H1 (cell line): ENCODE data around the gene ZNF592. TPM values are rescaled to one million over a fixed set of nuclear protein-coding genes. Genes with fewer than 3 reads are reported as not detected.

Experiments
- CTCF ChIA-PET: fragments of 300-600 bp; sonication (Branson Sonifier 250); formaldehyde crosslinking; loops from one replicate; lab custom pipeline; 2021; ENCODE audit not compliant: partially characterized antibody; lab: Charles Lee
- POLR2A ChIA-PET: fragments of 300-600 bp; sonication (Branson Sonifier 250); formaldehyde crosslinking; loops from one replicate; lab custom pipeline; 2021; ENCODE audit warnings: inconsistent platforms; ENCODE audit not compliant: partially characterized antibody; lab: Charles Lee
- DNase-seq, 2 experiments: peaks; one replicate each; pipeline versions ENCODE4 v3.0.0 to v3.0.0-alpha.2; 2010 to 2022; ENCODE audit warnings: low spot score in 2 of 2, low read depth in 1 of 2, mixed read lengths in 1 of 2
- FAIRE-seq: peaks from 2 replicates; lab custom pipeline; 2011; peaks lifted over from hg19 to GRCh38; lab: Jason Lieb, UNC
- H2AFZ ChIP-seq: 2 replicates; pipeline ENCODE4 v1.8.1; 2012; ENCODE audit warnings: low read length, inconsistent platforms
- H2AK5ac ChIP-seq: 2 replicates; pipeline ENCODE4 v1.6.1; 2013; ENCODE audit warnings: low read depth, low read length
- H2BK120ac ChIP-seq: replicated peaks from 2 replicates; pipeline ENCODE3; 2013; ENCODE audit warnings: low read depth, low read length, inconsistent platforms
- H2BK12ac ChIP-seq: 2 replicates; pipeline ENCODE4 v1.6.1; 2013; ENCODE audit warnings: low read depth, low read length
- H2BK15ac ChIP-seq: 2 replicates; pipeline ENCODE4 v1.6.1; 2013; ENCODE audit warnings: low read length
- H2BK20ac ChIP-seq: 2 replicates; pipeline ENCODE4 v1.6.1; 2013; ENCODE audit warnings: low read length
- H2BK5ac ChIP-seq: 2 replicates; pipeline ENCODE4 v1.6.1; 2013; ENCODE audit warnings: low read depth, low read length
- H3K14ac ChIP-seq: 2 replicates; pipeline ENCODE4 v1.6.1; 2013; ENCODE audit warnings: inconsistent platforms; ENCODE audit not compliant: insufficient read length
- H3K18ac ChIP-seq: 2 replicates; pipeline ENCODE4 v1.6.1; 2013; ENCODE audit warnings: low read length; ENCODE audit errors: extremely low read depth
- H3K23ac ChIP-seq: 2 replicates; pipeline ENCODE4 v1.6.1; 2013; ENCODE audit warnings: inconsistent platforms; ENCODE audit not compliant: insufficient read length
- H3K23me2 ChIP-seq: 2 replicates; pipeline ENCODE4 v1.6.1; 2013; ENCODE audit warnings: low read depth, low read length
- H3K27ac ChIP-seq: 2 replicates; pipeline ENCODE4 v1.6.1; 2011; ENCODE audit warnings: low read depth, low read length, inconsistent platforms
- H3K27me3 ChIP-seq, 4 experiments: replicated peaks in 1 of 4; 1 replicate in 1 of 4; 2 replicates in 3 of 4; pipeline versions ENCODE4 v1.6.1 to v1.8.1; 2011 to 2013; ENCODE audit warnings: low read length in 3 of 4, mild to moderate bottlenecking in 3 of 4, inconsistent platforms in 2 of 4, mixed read lengths in 2 of 4, moderate library complexity in 1 of 4; ENCODE audit not compliant: control insufficient read depth in 3 of 4, insufficient read depth in 3 of 4; ENCODE audit errors: extremely low read depth in 1 of 4
- H3K36me3 ChIP-seq, 4 experiments: 2 replicates each; pipeline versions ENCODE4 v1.6.1 to v1.8.1; 2011 to 2013; ENCODE audit warnings: mild to moderate bottlenecking in 4 of 4, low read length in 3 of 4, moderate library complexity in 2 of 4, control low read depth in 1 of 4, inconsistent platforms in 1 of 4; ENCODE audit not compliant: insufficient read depth in 4 of 4, control insufficient read depth in 2 of 4
- H3K4ac ChIP-seq: replicated peaks from 2 replicates; pipeline ENCODE3; 2013; ENCODE audit warnings: low read length, low read depth, mixed read lengths, inconsistent platforms; ENCODE audit not compliant: insufficient read length
- H3K4me1 ChIP-seq, 4 experiments: replicated peaks in 1 of 4; 1 replicate in 1 of 4; 2 replicates in 3 of 4; pipeline versions ENCODE4 v1.6.1 to v1.8.1; 2011 to 2013; ENCODE audit warnings: low read length in 3 of 4, inconsistent platforms in 2 of 4, mixed read lengths in 1 of 4; ENCODE audit not compliant: insufficient read depth in 4 of 4, control insufficient read depth in 3 of 4
- H3K4me2 ChIP-seq, 2 experiments: 2 replicates each; pipeline versions ENCODE4 v1.6.1 to v1.8.1; 2011 to 2013; ENCODE audit warnings: low read depth in 2 of 2, low read length in 2 of 2, control low read depth in 1 of 2, inconsistent platforms in 1 of 2, mild to moderate bottlenecking in 1 of 2; ENCODE audit not compliant: insufficient read depth in 1 of 2
- H3K4me3 ChIP-seq, 4 experiments: fragments of 200-600, 300-600 bp in 1 of 4; sonication (generic), shearing (Covaris generic), sonication (Bioruptor Twin) in 1 of 4; 2 replicates each; pipeline versions ENCODE4 v1.5.1 to v1.8.1; 2011 to 2016; ENCODE audit warnings: low read length in 4 of 4, low read depth in 3 of 4, control low read depth in 2 of 4, inconsistent platforms in 2 of 4, mild to moderate bottlenecking in 2 of 4, mixed read lengths in 1 of 4, moderate library complexity in 1 of 4; ENCODE audit not compliant: insufficient read depth in 2 of 4; ENCODE audit errors: extremely low read depth in 1 of 4
- H3K56ac ChIP-seq: replicated peaks from 2 replicates; pipeline ENCODE3; 2013; ENCODE audit warnings: low read depth, mild to moderate bottlenecking, mixed read lengths, low read length, inconsistent platforms; ENCODE audit not compliant: insufficient read length
- H3K79me1 ChIP-seq: 2 replicates; pipeline ENCODE4 v1.6.1; 2013; ENCODE audit warnings: low read depth, low read length, control low read depth
- H3K79me2 ChIP-seq, 2 experiments: 2 replicates each; pipeline versions ENCODE4 v1.6.1 to v1.8.1; 2012 to 2013; ENCODE audit warnings: low read length in 2 of 2, mild to moderate bottlenecking in 2 of 2, inconsistent platforms in 1 of 2; ENCODE audit not compliant: insufficient read depth in 2 of 2, control insufficient read depth in 1 of 2
- H3K9ac ChIP-seq, 4 experiments: replicated peaks in 1 of 4; 1 replicate in 1 of 4; 2 replicates in 3 of 4; pipeline versions ENCODE4 v1.6.1 to v1.8.1; 2011 to 2013; ENCODE audit warnings: low read depth in 3 of 4, low read length in 3 of 4, control low read depth in 2 of 4, mild to moderate bottlenecking in 2 of 4, moderate library complexity in 2 of 4, inconsistent platforms in 1 of 4; ENCODE audit errors: extremely low read depth in 1 of 4
- H3K9me3 ChIP-seq, 2 experiments: 2 replicates each; pipeline versions ENCODE4 v1.6.1 to v1.8.1; 2012 to 2013; ENCODE audit warnings: mild to moderate bottlenecking in 2 of 2, moderate library complexity in 2 of 2, control low read depth in 1 of 2, inconsistent platforms in 1 of 2, low read depth in 1 of 2, low read length in 1 of 2, mixed read lengths in 1 of 2; ENCODE audit not compliant: insufficient read depth in 2 of 2
- H4K20me1 ChIP-seq, 2 experiments: replicated peaks in 1 of 2; 2 replicates each; pipeline versions ENCODE3 to v1.8.1; 2011 to 2013; ENCODE audit warnings: inconsistent platforms in 2 of 2, low read length in 2 of 2, mild to moderate bottlenecking in 1 of 2; ENCODE audit not compliant: insufficient read depth in 2 of 2, control insufficient read depth in 1 of 2
- H4K5ac ChIP-seq: 2 replicates; pipeline ENCODE4 v1.6.1; 2013; ENCODE audit warnings: low read length, low read depth, mixed read lengths, inconsistent platforms; ENCODE audit not compliant: insufficient read length
- H4K8ac ChIP-seq: 2 replicates; pipeline ENCODE4 v1.8.0; 2013; ENCODE audit warnings: mild to moderate bottlenecking, moderate library complexity, low read length, inconsistent platforms; ENCODE audit not compliant: insufficient read depth; ENCODE audit errors: extremely low read depth
- H4K91ac ChIP-seq: replicated peaks from 2 replicates; pipeline ENCODE3; 2013; ENCODE audit warnings: low read length, mixed read lengths, inconsistent platforms; ENCODE audit not compliant: insufficient read length
- CBX5 ChIP-seq: fragments of 300-800, 300-1000 bp; sonication (generic); IDR thresholded peaks from 2 replicates; pipeline ENCODE4 v1.7.1; 2016; ENCODE audit warnings: antibody characterized with exemption, low read length, low read depth
- CEBPB ChIP-seq: IDR thresholded peaks from 2 replicates; pipeline ENCODE4 v1.6.1; 2012; ENCODE audit warnings: low read depth, low read length
- CTBP2 ChIP-seq: IDR thresholded peaks from 2 replicates; pipeline ENCODE4 v1.7.0; 2011; ENCODE audit warnings: borderline replicate concordance, mild to moderate bottlenecking, moderate library complexity, mixed read lengths, low read length; ENCODE audit not compliant: insufficient read depth, insufficient read length
- HDAC6 ChIP-seq: IDR thresholded peaks from one replicate; pipeline ENCODE4 v1.7.1; 2012; ENCODE audit warnings: low read depth, mild to moderate bottlenecking, inconsistent platforms, low read length, moderate library complexity
- KDM5A ChIP-seq: fragments of 200-600 bp; IDR thresholded peaks from 2 replicates; pipeline ENCODE4 v1.7.1; 2012; ENCODE audit warnings: mild to moderate bottlenecking, low read length, inconsistent platforms, mixed read lengths
- MAFK ChIP-seq: IDR thresholded peaks from 2 replicates; pipeline ENCODE4 v1.6.1; 2012; ENCODE audit warnings: low read depth, mild to moderate bottlenecking, improper control_type of control experiment, low read length
- NRF1 ChIP-seq: IDR thresholded peaks from 2 replicates; pipeline ENCODE4 v1.6.1; 2011; ENCODE audit warnings: mild to moderate bottlenecking, low read depth, low read length, improper control_type of control experiment
- RAD21 ChIP-seq, 2 experiments: IDR thresholded peaks in 1 of 2; conservative IDR thresholded peaks in 1 of 2; 2 replicates each; pipeline ENCODE4 v1.6.1; 2011; ENCODE audit warnings: low read depth in 2 of 2, low read length in 2 of 2, improper control_type of control experiment in 1 of 2, inconsistent platforms in 1 of 2, mild to moderate bottlenecking in 1 of 2, moderate library complexity in 1 of 2
- RBBP5 ChIP-seq: IDR thresholded peaks from 2 replicates; pipeline ENCODE4 v1.7.1; 2012; ENCODE audit warnings: low read depth, mild to moderate bottlenecking, inconsistent platforms, low read length, moderate library complexity, borderline replicate concordance
- RFX5 ChIP-seq: IDR thresholded peaks from 2 replicates; pipeline ENCODE4 v1.6.1; 2011; ENCODE audit warnings: low read depth, low read length, improper control_type of control experiment, borderline replicate concordance
- SIX5 ChIP-seq: IDR thresholded peaks from 2 replicates; pipeline ENCODE4 v1.6.1; 2011; ENCODE audit warnings: mild to moderate bottlenecking, low read depth, low read length
- SP1 ChIP-seq: IDR thresholded peaks from 2 replicates; pipeline ENCODE4 v1.6.1; 2011; ENCODE audit warnings: low read depth, low read length
- YY1 ChIP-seq: IDR thresholded peaks from 2 replicates; pipeline ENCODE4 v1.6.1; 2011; ENCODE audit warnings: low read depth, mild to moderate bottlenecking, low read length
- WGBS, 2 experiments: shearing (Covaris generic) in 1 of 2; methylation state at CpG; one replicate each; pipeline versions ENCODE4 v1.1.6 to v1.1.7; 2013 to 2015; ENCODE audit warnings: low lambda C conversion rate in 2 of 2, mixed read lengths in 2 of 2, inconsistent platforms in 1 of 2, low coverage in 1 of 2, missing lambda C conversion rate in 1 of 2; ENCODE audit not compliant: insufficient replicate concordance in 2 of 2, insufficient coverage in 1 of 2, insufficient read length in 1 of 2; ENCODE audit errors: extremely low coverage in 1 of 2, missing lambda C conversion rate in 1 of 2; 5-methylcytosine and 5-hydroxymethylcytosine counted together
- polyA plus RNA-seq, 7 experiments: library from polyadenylated mRNA; depleted of rRNA in 3 of 7; stranded (reverse) in 5 of 7; unstranded in 2 of 7; fragments of >200 nt in 5 of 7; fragments of 200-250 nt in 2 of 7; gene quantifications; 1 replicate in 5 of 7; 2 replicates in 1 of 7; 4 replicates in 1 of 7; pipeline versions ENCODE4 v1.2.1 to v1.2.3, GENCODE V29; 2011 to 2013; ENCODE audit warnings: missing spikeins in 2 of 7, mixed read lengths in 2 of 7
- total RNA-seq: library from RNA; stranded (reverse); fragmentation: NEBNext Ultra II Directional; extraction: Animal tissue kit (Norgen Biotek cat#: 25700); gene quantifications from 2 replicates; pipeline ENCODE4 v1.2.1, GENCODE V29; 2021
- TF ChIP-seq, protein P1 (sequence below): IDR thresholded peaks from 2 replicates; pipeline ENCODE4 v1.6.1; 2011; ENCODE audit warnings: low read length, improper control_type of control experiment

ZNF592 gene
- total and polyA plus RNA-seq, 2 of the 8 experiments (the other 6 are each of a cell fraction or from before 2014, with no cell fraction given): 14.2 to 33.0 TPM

DNA sequence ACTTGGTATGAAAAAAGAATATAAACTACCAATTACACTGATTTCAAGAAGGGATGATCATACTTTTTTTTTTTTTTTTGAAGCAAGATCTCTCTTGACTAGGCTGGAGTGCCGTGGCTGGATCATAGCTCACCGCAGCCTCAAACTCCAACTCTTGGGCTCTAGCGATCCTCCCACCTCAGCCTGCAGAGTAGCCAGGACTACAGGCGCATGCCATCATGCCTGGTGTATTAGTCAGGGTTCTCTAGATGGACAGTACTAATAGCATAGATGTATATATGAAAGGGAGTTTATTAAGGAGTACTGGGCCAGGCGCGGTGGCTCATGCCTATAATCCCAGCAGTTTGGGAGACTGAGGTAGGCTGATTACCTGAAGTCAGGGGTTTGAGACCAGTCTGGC is 21.0 kb upstream of the ZNF592 start:
- POLR2A ChIA-PET: interaction anchor here (2.1 kb wide), 1 partner anchor 12 kb away, joined by 10 read pairs; the partner anchor contains the start of gene SEC11A
- H4K91ac ChIP-seq: no peak overlapping the region
- H3K14ac ChIP-seq: no peak overlapping the region
- TF ChIP-seq, protein P1, sequence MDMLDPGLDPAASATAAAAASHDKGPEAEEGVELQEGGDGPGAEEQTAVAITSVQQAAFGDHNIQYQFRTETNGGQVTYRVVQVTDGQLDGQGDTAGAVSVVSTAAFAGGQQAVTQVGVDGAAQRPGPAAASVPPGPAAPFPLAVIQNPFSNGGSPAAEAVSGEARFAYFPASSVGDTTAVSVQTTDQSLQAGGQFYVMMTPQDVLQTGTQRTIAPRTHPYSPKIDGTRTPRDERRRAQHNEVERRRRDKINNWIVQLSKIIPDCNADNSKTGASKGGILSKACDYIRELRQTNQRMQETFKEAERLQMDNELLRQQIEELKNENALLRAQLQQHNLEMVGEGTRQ: no peak
- TF ChIP-seq KDM5A: no peak
- TF ChIP-seq RBBP5: no peak
- no peak for TF ChIP-seq RFX5
- no peak for TF ChIP-seq RAD21 (IDR thresholded peaks at IDR 0.05 in 1 of 2, conservative IDR thresholded peaks at IDR 0.05 in 1 of 2; ENCODE audit: low read depth in 2 of 2, low read length in 2 of 2)
- TF ChIP-seq CEBPB: no peak
- TF ChIP-seq SP1: no peak
- no peak for TF ChIP-seq NRF1
- no peak for TF ChIP-seq YY1
- TF ChIP-seq CBX5: no peak
- TF ChIP-seq SIX5: no peak
- TF ChIP-seq CTBP2: no peak
- TF ChIP-seq HDAC6: no peak
- TF ChIP-seq MAFK: no peak

More for the DNA sequence above, 21.0 kb upstream of the ZNF592 start:
- Histone ChIP-seq H3K79me2 (no peaks in the 10 kb centered on the region), H4K8ac (no peak overlapping the region), H2BK20ac (no peak overlapping the region), H3K4me1 (no peaks in the 10 kb centered on the region), H3K18ac (no peak overlapping the region), H3K36me3 (no peaks in the 10 kb centered on the region), H3K23me2 (no peaks in the 10 kb centered on the region; the same call in 1 of the 2 replicates), H2BK5ac (no peak overlapping the region), H3K27ac (no peak overlapping the region), H3K79me1 (no peaks in the 10 kb centered on the region), H4K5ac (no peak overlapping the region), H2BK12ac (no peak overlapping the region), H2BK120ac (no peak overlapping the region), H3K23ac (no peak overlapping the region), H3K56ac (no peak overlapping the region), H3K4ac (no peak overlapping the region), H3K4me2 (no peak overlapping the region), H3K9me3 (no peaks in the 10 kb centered on the region), H3K27me3 (no peaks in the 10 kb centered on the region), H2AFZ (no peak overlapping the region), H2AK5ac (no peak overlapping the region), H3K4me3 (no peak overlapping the region), H4K20me1 (no peaks in the 10 kb centered on the region), H2BK15ac (no peak overlapping the region), H3K9ac (no peak overlapping the region)
- CTCF ChIA-PET: interaction anchor here (0.7 to 1.5 kb wide), 4 partner anchors 11 to 98 kb away, joined by 3 to 4 read pairs (median 3); partner anchors contain the start of gene SEC11A
- FAIRE-seq (no peak), DNase-seq (no peak)
- WGBS, 2 experiments: 90% methylated on average over 6 of the region's 6 CpGs; no CpG with 5 or more reads in 1 of the 2 experiments
